GM21723 (cell line): ENCODE measurements around the gene MOGAT2.
"Not testable (repeated sequence)": the region's sequence is repeated elsewhere in the genome, so short reads cannot be mapped to it uniquely, and the experiment has no call there.

Experiments
- ATAC-seq: cut with Tn5 transposase; IDR thresholded peaks from one replicate; pipeline ENCODE4 v1.9.1; 2021; ENCODE audit warnings: mild to moderate bottlenecking, moderate library complexity; ENCODE audit not compliant: unreplicated experiment

The MOGAT2 gene

GRCh38 chr11:75717608-75718418 is at the start of gene MOGAT2:
Gene MOGAT2 (plus strand): TSS chr11:75717838. CDS start chr11:75717889, 51 bp downstream.
- ATAC-seq, result no peak

- no peak for ATAC-seq
These were observed 49.0 kb upstream of the MOGAT2 start, which contains the start of gene MAP6 for GRCh38 chr11:75668451-75669297. Gene MAP6 (minus strand): TSS chr11:75669038. CDS start chr11:75668369, 669 bp downstream.

GRCh38 chr11:75673977-75674582 is 43.6 kb upstream of the MOGAT2 start:
- no peak for ATAC-seq

- ATAC-seq, result no peak
These were observed 40.4 kb upstream of the MOGAT2 start for GRCh38 chr11:75677275-75677674.

- no peak for ATAC-seq
These were observed 39.7 kb upstream of the MOGAT2 start for GRCh38 chr11:75677909-75678308.

- no peak for ATAC-seq
These were observed 38.9 kb upstream of the MOGAT2 start for GRCh38 chr11:75678620-75679259.

- ATAC-seq, result no peak
These were observed 38.1 kb upstream of the MOGAT2 start for GRCh38 chr11:75679566-75679965.

GRCh38 chr11:75683856-75684255 is 33.8 kb upstream of the MOGAT2 start:
- not testable (repeated sequence) for ATAC-seq

GRCh38 chr11:75689863-75690609 is 27.6 kb upstream of the MOGAT2 start:
- peak; percentile 65 for ATAC-seq

GRCh38 chr11:75691804-75692203 is 25.8 kb upstream of the MOGAT2 start:
- no peak for ATAC-seq

- ATAC-seq, result no peak
These were observed 19.6 kb upstream of the MOGAT2 start for GRCh38 chr11:75697906-75698581.

- ATAC-seq, result no peak
These were observed 16.7 kb upstream of the MOGAT2 start for GRCh38 chr11:75700940-75701339.

- ATAC-seq, result no peak
These were observed 13.9 kb upstream of the MOGAT2 start for GRCh38 chr11:75703695-75704237.

- ATAC-seq, result no peak
These were observed 12.1 kb upstream of the MOGAT2 start for GRCh38 chr11:75705541-75705940.

- peak; percentile 67 for ATAC-seq
These were observed 11.3 kb upstream of the MOGAT2 start for GRCh38 chr11:75706260-75706729.

- no peak for ATAC-seq
These were observed 3.4 kb upstream of the MOGAT2 start for GRCh38 chr11:75714211-75714610.

- ATAC-seq, result no peak
These were observed 1.9 kb upstream of the MOGAT2 start for GRCh38 chr11:75715688-75716087.

GRCh38 chr11:75716659-75717058 is 979 bp upstream of the MOGAT2 start:
- ATAC-seq, result no peak
